GM12878 (cell line): ENCODE results near the gene AIG1. TPM values are rescaled to one million over a fixed set of nuclear protein-coding genes. Genes with fewer than 3 reads are reported as not detected.

Experiments
- ATAC-seq: fragments of 200-7000 bp; cut with Tn5 transposase; 3 replicates; pipeline ENCODE4 v1.9.1; 2020; ENCODE audit warnings: mild to moderate bottlenecking, moderate library complexity
- BruUV-seq: library from RNA; stranded (reverse); fragments of 400-500 nt; replicated peaks from 2 replicates; lab custom pipeline; 2021; lab: Mats Ljungman, UMichigan
- CTCF ChIA-PET: fragments of 300-600 bp; sonication (Branson Sonifier 250); formaldehyde crosslinking; extraction: SDS; loops from one replicate; lab custom pipeline; 2021; ENCODE audit warnings: inconsistent platforms; lab: Yijun Ruan, JAX
- POLR2A ChIA-PET: fragments of 350-600 bp; formaldehyde crosslinking; extraction: SDS; loops from one replicate; lab custom pipeline; 2021; ENCODE audit warnings: inconsistent platforms; lab: Charles Lee
- RAD21 ChIA-PET: fragments of 300-600 bp; sonication (Branson Sonifier 250); formaldehyde crosslinking; loops from one replicate; lab custom pipeline; 2023; ENCODE audit warnings: antibody characterized with exemption; ENCODE audit not compliant: unreplicated experiment; lab: Charles Lee
- SMC1A ChIA-PET: fragments of 300-600 bp; sonication (Branson Sonifier 250); formaldehyde crosslinking; loops from one replicate; lab custom pipeline; 2023; ENCODE audit not compliant: unreplicated experiment, uncharacterized antibody; lab: Charles Lee
- DNase-seq: peaks from one replicate; pipeline ENCODE4 v3.0.0-alpha.2; 2011; ENCODE audit warnings: low read depth, low spot score
- FAIRE-seq: peaks from 3 replicates; lab custom pipeline; 2011; peaks lifted over from hg19 to GRCh38; lab: Jason Lieb, UNC
- H2AFZ ChIP-seq: 2 replicates; pipeline ENCODE4 v1.6.0; 2011; ENCODE audit warnings: low read depth, low read length, control low read depth; ENCODE audit not compliant: control insufficient read depth
- H3K27ac ChIP-seq: 2 replicates; pipeline ENCODE4 v1.5.1; 2011; ENCODE audit warnings: control low read depth; ENCODE audit not compliant: control insufficient read depth, insufficient read depth
- H3K27me3 ChIP-seq, 2 experiments: replicated peaks in 1 of 2; 2 replicates each; pipeline versions ENCODE4 v1.6.0 to v1.6.1; 2011; ENCODE audit warnings: low read length in 1 of 2; ENCODE audit not compliant: control insufficient read depth in 2 of 2, insufficient read depth in 2 of 2
- H3K36me3 ChIP-seq, 2 experiments: 2 replicates each; pipeline ENCODE4 v1.5.1; 2011; ENCODE audit warnings: low read length in 1 of 2; ENCODE audit not compliant: control insufficient read depth in 2 of 2, insufficient read depth in 2 of 2
- H3K4me1 ChIP-seq: 2 replicates; pipeline ENCODE4 v1.6.1; 2011; ENCODE audit warnings: mild to moderate bottlenecking, low read length, moderate library complexity, mixed read lengths; ENCODE audit not compliant: control insufficient read depth, insufficient read depth
- H3K4me2 ChIP-seq: 2 replicates; pipeline ENCODE4 v1.6.0; 2011; ENCODE audit warnings: control low read depth; ENCODE audit not compliant: control insufficient read depth, insufficient read depth
- H3K4me3 ChIP-seq: fragments of 200-600 bp; sonication (generic); 2 replicates; pipeline ENCODE4 v1.5.1; 2016
- H3K79me2 ChIP-seq: 2 replicates; pipeline ENCODE4 v1.6.0; 2011; ENCODE audit warnings: low read length; ENCODE audit not compliant: control insufficient read depth, insufficient read depth
- H3K9ac ChIP-seq: 2 replicates; pipeline ENCODE4 v1.8.0; 2011; ENCODE audit warnings: low read length, control low read depth, mixed read lengths; ENCODE audit not compliant: control insufficient read depth, insufficient read depth
- H3K9me3 ChIP-seq: replicated peaks from 3 replicates; pipeline ENCODE4 v1.5.1; 2011; ENCODE audit warnings: mild to moderate bottlenecking, low read length; ENCODE audit not compliant: control insufficient read depth, insufficient read depth
- H4K20me1 ChIP-seq: 2 replicates; pipeline ENCODE4 v1.6.0; 2011; ENCODE audit not compliant: control insufficient read depth, insufficient read depth
- CREM ChIP-seq: IDR thresholded peaks from 2 replicates; pipeline ENCODE4 v1.6.1; 2014; ENCODE audit warnings: antibody characterized with exemption, low read depth
- GATAD2B ChIP-seq: fragments of 450-650 bp; conservative IDR thresholded peaks from 2 replicates; pipeline ENCODE4 v1.6.1; 2017; ENCODE audit warnings: low read depth, mild to moderate bottlenecking, moderate library complexity
- HDAC6 ChIP-seq: fragments of 200-600 bp; sonication (generic); IDR thresholded peaks from one replicate; pipeline ENCODE4 v1.8.0; 2017; ENCODE audit warnings: antibody characterized with exemption; ENCODE audit not compliant: unreplicated experiment
- KLF5 ChIP-seq: fragments of 450-650 bp; IDR thresholded peaks from 2 replicates; pipeline ENCODE4 v1.6.1; 2014; ENCODE audit warnings: mild to moderate bottlenecking; ENCODE audit not compliant: partially characterized antibody
- MYC ChIP-seq: IDR thresholded peaks from 2 replicates; pipeline ENCODE4 v1.6.1; 2011; ENCODE audit warnings: mild to moderate bottlenecking, low read length, moderate library complexity, inconsistent platforms; ENCODE audit not compliant: insufficient read depth, insufficient replicate concordance, insufficient read length, severe bottlenecking
- NR2C1 ChIP-seq: fragments of 450-650 bp; IDR thresholded peaks from 2 replicates; pipeline ENCODE4 v1.6.1; 2017; ENCODE audit warnings: antibody characterized with exemption, mild to moderate bottlenecking, moderate library complexity
- SREBF2 ChIP-seq: IDR thresholded peaks from 2 replicates; pipeline ENCODE4 v1.6.1; 2012; ENCODE audit warnings: mild to moderate bottlenecking, low read length
- SRF ChIP-seq, 2 experiments: IDR thresholded peaks; 2 replicates each; pipeline ENCODE4 v1.6.1; 2011; ENCODE audit warnings: low read depth in 2 of 2, low read length in 2 of 2, mild to moderate bottlenecking in 1 of 2, moderate library complexity in 1 of 2
- SUZ12 ChIP-seq: fragments of 200-600 bp; sonication (generic); IDR thresholded peaks from one replicate; pipeline ENCODE4 v1.6.1; 2018; ENCODE audit warnings: antibody characterized with exemption, mild to moderate bottlenecking; ENCODE audit not compliant: unreplicated experiment
- WGBS: methylation state at CpG from one replicate; pipeline ENCODE4 v1.1.6; 2016; ENCODE audit warnings: low lambda C conversion rate; ENCODE audit not compliant: insufficient replicate concordance, insufficient coverage; ENCODE audit errors: missing lambda C conversion rate; 5-methylcytosine and 5-hydroxymethylcytosine counted together
- in situ Hi-C: fragments of 300-500 bp; cut with MboI; formaldehyde crosslinking; loops from 9 replicates; pipeline ENCODE4 v1.14.3; 2018; ENCODE audit warnings: mixed read lengths
- intact Hi-C: fragments of 100-400 bp; cut with micrococcal nuclease; formaldehyde crosslinking; loops from one replicate; pipeline ENCODE4 v1.14.2; 2022; ENCODE audit not compliant: unreplicated experiment
- polyA plus RNA-seq, 11 experiments: library from polyadenylated mRNA; depleted of rRNA in 4 of 11; unstranded in 6 of 11; stranded (reverse) in 5 of 11; fragments of >200 nt; fragmentation: Nextera tagmentation in 4 of 11; fragmentation: Illumina TruSeq in 1 of 11; extraction: Ambion mirVana in 4 of 11; extraction: Trizol in 1 of 11; gene quantifications; 1 replicate in 1 of 11; 2 replicates in 10 of 11; pipeline versions ENCODE4 v1.2.1 to v1.2.3, GENCODE V29; 2011 to 2016; ENCODE audit warnings: inconsistent platforms in 2 of 11, missing spikeins in 2 of 11, low read depth in 1 of 11
- total RNA-seq, 4 experiments: library from RNA; depleted of rRNA in 3 of 4; stranded (reverse); fragments of >200 nt in 3 of 4; fragmentation: Illumina TruSeq in 1 of 4; extraction: Trizol in 1 of 4; gene quantifications; 2 replicates each; pipeline versions ENCODE4 v1.2.1 to v1.2.3, GENCODE V29; 2013 to 2021
- TF ChIP-seq, protein P1 (sequence below): IDR thresholded peaks from 2 replicates; pipeline ENCODE4 v1.6.1; 2012; ENCODE audit warnings: mild to moderate bottlenecking, low read depth, low read length
- TF ChIP-seq, protein P2 (sequence below): IDR thresholded peaks from 2 replicates; pipeline ENCODE4 v1.6.1; 2012; ENCODE audit warnings: improper control_type of control experiment, low read depth, low read length; ENCODE audit not compliant: insufficient replicate concordance
- TF ChIP-seq, protein P3 (sequence below): fragments of 450-650 bp; IDR thresholded peaks from 2 replicates; pipeline ENCODE4 v1.6.1; 2016; ENCODE audit warnings: mild to moderate bottlenecking
- TF ChIP-seq, protein P4 (sequence below): fragments of 450-650 bp; IDR thresholded peaks from 2 replicates; pipeline ENCODE4 v1.6.1; 2017; ENCODE audit warnings: borderline replicate concordance

The AIG1 gene
- total and polyA plus RNA-seq, 10 of the 15 experiments (the other 5 are each of a cell fraction or from before 2014, with no cell fraction given) = 27.0 to 74.5 (median 36.4) TPM

- intact Hi-C loops (no loop called here), in situ Hi-C loops (no loop called here)
- RAD21 ChIA-PET = no interaction called here
- Histone ChIP-seq H3K36me3 (no peaks in the 10 kb centered on the region), H4K20me1 (no peaks in the 10 kb centered on the region), H3K4me1 (no peaks in the 10 kb centered on the region), H3K9ac (no peak overlapping the region), H3K27me3 (no peaks in the 10 kb centered on the region), H3K4me2 (no peak overlapping the region), H3K4me3 (no peak overlapping the region), H2AFZ (no peak overlapping the region), H3K9me3 (no peaks in the 10 kb centered on the region), H3K79me2 (no peaks in the 10 kb centered on the region), H3K27ac (no peak overlapping the region)
- no TSS peak for BruUV-seq
- SMC1A ChIA-PET = no interaction called here
- DNase-seq (no peak), FAIRE-seq (no peak), ATAC-seq (no peak)
- POLR2A ChIA-PET = no interaction called here
- no peak for TF ChIP-seq KLF5
- no peak for TF ChIP-seq CREM
- TF ChIP-seq, protein P1, sequence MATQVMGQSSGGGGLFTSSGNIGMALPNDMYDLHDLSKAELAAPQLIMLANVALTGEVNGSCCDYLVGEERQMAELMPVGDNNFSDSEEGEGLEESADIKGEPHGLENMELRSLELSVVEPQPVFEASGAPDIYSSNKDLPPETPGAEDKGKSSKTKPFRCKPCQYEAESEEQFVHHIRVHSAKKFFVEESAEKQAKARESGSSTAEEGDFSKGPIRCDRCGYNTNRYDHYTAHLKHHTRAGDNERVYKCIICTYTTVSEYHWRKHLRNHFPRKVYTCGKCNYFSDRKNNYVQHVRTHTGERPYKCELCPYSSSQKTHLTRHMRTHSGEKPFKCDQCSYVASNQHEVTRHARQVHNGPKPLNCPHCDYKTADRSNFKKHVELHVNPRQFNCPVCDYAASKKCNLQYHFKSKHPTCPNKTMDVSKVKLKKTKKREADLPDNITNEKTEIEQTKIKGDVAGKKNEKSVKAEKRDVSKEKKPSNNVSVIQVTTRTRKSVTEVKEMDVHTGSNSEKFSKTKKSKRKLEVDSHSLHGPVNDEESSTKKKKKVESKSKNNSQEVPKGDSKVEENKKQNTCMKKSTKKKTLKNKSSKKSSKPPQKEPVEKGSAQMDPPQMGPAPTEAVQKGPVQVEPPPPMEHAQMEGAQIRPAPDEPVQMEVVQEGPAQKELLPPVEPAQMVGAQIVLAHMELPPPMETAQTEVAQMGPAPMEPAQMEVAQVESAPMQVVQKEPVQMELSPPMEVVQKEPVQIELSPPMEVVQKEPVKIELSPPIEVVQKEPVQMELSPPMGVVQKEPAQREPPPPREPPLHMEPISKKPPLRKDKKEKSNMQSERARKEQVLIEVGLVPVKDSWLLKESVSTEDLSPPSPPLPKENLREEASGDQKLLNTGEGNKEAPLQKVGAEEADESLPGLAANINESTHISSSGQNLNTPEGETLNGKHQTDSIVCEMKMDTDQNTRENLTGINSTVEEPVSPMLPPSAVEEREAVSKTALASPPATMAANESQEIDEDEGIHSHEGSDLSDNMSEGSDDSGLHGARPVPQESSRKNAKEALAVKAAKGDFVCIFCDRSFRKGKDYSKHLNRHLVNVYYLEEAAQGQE = no peak
- TF ChIP-seq, protein P2, sequence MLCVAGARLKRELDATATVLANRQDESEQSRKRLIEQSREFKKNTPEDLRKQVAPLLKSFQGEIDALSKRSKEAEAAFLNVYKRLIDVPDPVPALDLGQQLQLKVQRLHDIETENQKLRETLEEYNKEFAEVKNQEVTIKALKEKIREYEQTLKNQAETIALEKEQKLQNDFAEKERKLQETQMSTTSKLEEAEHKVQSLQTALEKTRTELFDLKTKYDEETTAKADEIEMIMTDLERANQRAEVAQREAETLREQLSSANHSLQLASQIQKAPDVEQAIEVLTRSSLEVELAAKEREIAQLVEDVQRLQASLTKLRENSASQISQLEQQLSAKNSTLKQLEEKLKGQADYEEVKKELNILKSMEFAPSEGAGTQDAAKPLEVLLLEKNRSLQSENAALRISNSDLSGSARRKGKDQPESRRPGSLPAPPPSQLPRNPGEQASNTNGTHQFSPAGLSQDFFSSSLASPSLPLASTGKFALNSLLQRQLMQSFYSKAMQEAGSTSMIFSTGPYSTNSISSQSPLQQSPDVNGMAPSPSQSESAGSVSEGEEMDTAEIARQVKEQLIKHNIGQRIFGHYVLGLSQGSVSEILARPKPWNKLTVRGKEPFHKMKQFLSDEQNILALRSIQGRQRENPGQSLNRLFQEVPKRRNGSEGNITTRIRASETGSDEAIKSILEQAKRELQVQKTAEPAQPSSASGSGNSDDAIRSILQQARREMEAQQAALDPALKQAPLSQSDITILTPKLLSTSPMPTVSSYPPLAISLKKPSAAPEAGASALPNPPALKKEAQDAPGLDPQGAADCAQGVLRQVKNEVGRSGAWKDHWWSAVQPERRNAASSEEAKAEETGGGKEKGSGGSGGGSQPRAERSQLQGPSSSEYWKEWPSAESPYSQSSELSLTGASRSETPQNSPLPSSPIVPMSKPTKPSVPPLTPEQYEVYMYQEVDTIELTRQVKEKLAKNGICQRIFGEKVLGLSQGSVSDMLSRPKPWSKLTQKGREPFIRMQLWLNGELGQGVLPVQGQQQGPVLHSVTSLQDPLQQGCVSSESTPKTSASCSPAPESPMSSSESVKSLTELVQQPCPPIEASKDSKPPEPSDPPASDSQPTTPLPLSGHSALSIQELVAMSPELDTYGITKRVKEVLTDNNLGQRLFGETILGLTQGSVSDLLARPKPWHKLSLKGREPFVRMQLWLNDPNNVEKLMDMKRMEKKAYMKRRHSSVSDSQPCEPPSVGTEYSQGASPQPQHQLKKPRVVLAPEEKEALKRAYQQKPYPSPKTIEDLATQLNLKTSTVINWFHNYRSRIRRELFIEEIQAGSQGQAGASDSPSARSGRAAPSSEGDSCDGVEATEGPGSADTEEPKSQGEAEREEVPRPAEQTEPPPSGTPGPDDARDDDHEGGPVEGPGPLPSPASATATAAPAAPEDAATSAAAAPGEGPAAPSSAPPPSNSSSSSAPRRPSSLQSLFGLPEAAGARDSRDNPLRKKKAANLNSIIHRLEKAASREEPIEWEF = no peak
- TF ChIP-seq, protein P3, sequence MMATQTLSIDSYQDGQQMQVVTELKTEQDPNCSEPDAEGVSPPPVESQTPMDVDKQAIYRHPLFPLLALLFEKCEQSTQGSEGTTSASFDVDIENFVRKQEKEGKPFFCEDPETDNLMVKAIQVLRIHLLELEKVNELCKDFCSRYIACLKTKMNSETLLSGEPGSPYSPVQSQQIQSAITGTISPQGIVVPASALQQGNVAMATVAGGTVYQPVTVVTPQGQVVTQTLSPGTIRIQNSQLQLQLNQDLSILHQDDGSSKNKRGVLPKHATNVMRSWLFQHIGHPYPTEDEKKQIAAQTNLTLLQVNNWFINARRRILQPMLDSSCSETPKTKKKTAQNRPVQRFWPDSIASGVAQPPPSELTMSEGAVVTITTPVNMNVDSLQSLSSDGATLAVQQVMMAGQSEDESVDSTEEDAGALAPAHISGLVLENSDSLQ = no peak
- no peak for TF ChIP-seq MYC
- TF ChIP-seq SRF (IDR thresholded peaks at IDR 0.05; ENCODE audit: low read depth in 2 of 2, low read length in 2 of 2) = no peak
- no peak for TF ChIP-seq SUZ12
- TF ChIP-seq, protein P4, sequence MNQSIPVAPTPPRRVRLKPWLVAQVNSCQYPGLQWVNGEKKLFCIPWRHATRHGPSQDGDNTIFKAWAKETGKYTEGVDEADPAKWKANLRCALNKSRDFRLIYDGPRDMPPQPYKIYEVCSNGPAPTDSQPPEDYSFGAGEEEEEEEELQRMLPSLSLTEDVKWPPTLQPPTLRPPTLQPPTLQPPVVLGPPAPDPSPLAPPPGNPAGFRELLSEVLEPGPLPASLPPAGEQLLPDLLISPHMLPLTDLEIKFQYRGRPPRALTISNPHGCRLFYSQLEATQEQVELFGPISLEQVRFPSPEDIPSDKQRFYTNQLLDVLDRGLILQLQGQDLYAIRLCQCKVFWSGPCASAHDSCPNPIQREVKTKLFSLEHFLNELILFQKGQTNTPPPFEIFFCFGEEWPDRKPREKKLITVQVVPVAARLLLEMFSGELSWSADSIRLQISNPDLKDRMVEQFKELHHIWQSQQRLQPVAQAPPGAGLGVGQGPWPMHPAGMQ = no peak
- TF ChIP-seq GATAD2B = no peak
- no peak for TF ChIP-seq SREBF2
- no peak for TF ChIP-seq NR2C1
- no peak for TF ChIP-seq HDAC6
- 67% methylated on average over 1 of the region's 1 CpG for WGBS
- CTCF ChIA-PET = no interaction called here
Measured at GRCh38 chr6:143215771-143216170, 155.1 kb downstream of the AIG1 start.
